ENCODE results near the gene PALM. TPM values are rescaled to one million over a fixed set of nuclear protein-coding genes. Genes with fewer than 3 reads are reported as not detected.
"Not testable (repeated sequence)": the region's sequence is repeated elsewhere in the genome, so short reads cannot be mapped to it uniquely, and the experiment has no call there.

PALM gene
- total RNA-seq, 2 experiments from 2014 or later: not detected

DNA sequence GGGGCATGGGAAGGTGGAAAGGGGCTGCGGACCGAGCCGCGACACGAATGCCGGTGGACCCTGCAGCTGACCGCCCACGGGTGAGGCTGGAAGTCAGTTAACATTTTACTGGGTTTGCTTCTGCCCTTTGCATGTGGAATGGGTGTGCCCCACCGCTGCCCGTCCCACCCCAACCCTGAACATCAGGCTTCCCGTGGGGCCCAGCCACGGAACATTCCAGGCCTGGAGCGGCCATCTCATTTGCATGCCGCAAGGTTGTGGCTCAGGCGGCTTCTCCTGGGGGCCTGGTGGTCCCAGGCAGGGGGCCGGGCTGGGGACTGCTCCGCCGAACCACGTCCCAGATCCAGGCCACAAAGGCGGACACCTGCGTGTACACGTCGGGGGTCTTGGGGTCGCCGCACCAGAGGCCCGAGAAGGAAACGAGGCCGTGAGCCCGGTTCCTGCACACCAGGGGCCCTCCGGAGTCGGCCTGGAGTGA is 23.2 kb upstream of the PALM start:
- H3K27ac Mint-ChIP-seq: no peak overlapping the region
- H3K9me3 Mint-ChIP-seq (ENCODE audit: low read depth): no peaks in the 10 kb centered on the region
- DNase-seq (no peak), ATAC-seq (no peak)
- CTCF ChIA-PET: no interaction called here
- H3K4me3 Mint-ChIP-seq: no peak overlapping the region
- no peaks in the 10 kb centered on the region for H3K36me3 Mint-ChIP-seq
- peaks cover 2% of the 10 kb centered on the region for H3K4me1 Mint-ChIP-seq
- H3K27me3 Mint-ChIP-seq: no peaks in the 10 kb centered on the region

DNA sequence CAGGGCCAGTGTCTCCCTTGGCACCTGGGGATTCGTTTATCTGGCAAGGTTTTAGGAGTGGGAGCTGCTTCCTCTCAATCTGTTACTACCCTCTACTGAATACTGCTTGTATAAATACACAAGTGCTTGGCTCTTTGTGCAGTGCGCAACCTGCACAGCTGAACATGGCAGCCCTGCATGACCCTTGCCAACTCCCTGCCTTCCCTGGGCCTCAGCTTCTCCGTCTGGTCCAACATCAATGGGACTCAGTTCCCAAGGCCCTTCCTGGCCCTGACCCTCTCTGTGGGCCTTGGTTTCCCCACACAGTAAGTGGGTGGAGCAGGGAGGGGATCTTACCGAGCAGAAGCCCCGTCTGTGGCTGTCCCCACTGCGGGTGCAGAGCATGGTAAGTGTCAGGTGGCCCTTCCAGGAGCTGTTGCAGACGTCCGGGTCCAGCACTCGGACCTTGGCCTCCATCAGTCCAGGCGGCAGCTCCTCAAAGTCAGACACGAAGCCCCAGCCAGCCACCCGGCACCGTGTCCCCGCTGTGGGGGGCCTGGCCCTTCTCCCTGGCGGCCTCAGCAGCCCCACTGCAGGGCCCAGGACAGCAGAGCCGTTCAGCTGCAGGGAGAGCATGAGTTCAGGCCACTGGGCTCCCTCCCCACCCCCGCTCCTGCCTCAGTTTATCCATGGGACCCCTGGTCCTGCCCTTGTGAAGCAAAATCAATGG is 22.0 kb upstream of the PALM start:
- H3K36me3 Mint-ChIP-seq: no peaks in the 10 kb centered on the region
- no peaks in the 10 kb centered on the region for H3K9me3 Mint-ChIP-seq (ENCODE audit: low read depth)
- H3K27me3 Mint-ChIP-seq: no peaks in the 10 kb centered on the region
- DNase-seq (no peak), ATAC-seq (no peak)
- no peak overlapping the region for H3K27ac Mint-ChIP-seq
- no peaks in the 10 kb centered on the region for H3K4me1 Mint-ChIP-seq
- CTCF ChIA-PET: interaction anchor here (1.0 kb wide), 1 partner anchor 115 kb away, joined by 3 read pairs; the partner anchor contains the start of gene BSG
- no peak overlapping the region for H3K4me3 Mint-ChIP-seq

DNA sequence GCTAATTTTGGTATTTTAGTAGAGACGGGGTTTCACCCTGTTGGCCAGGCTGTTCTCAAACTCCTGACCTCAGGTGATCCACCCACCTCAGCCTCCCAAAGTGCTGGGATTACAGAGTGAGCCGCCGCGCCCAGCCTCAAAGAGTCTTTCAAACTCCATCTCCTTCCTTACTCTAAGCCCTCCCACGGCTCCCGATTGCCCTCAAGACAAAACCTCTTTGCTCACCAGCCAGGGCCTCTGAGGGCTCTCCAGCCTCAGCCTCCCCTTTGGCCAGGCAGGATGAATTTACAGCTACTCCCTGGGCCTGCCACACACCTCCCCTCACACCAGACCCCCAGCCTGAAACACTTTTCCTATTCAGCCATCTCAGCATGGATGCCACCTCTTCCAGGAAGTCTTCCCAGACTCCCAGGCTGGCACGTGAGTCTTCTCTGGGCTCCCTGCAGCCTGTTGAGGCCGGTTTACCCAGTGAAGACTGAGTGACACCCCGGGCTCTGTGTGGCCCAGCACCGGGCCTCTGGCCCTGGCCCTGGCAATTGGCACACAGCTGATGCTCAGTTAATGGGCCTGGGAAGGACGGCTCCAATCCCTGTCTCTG is 21.1 kb upstream of the PALM start:
- Mint-ChIP-seq H3K27me3 (no peaks in the 10 kb centered on the region), H3K27ac (no peak overlapping the region), H3K9me3 (ENCODE audit: low read depth) (no peaks in the 10 kb centered on the region), H3K4me3 (no peak overlapping the region), H3K36me3 (no peaks in the 10 kb centered on the region), H3K4me1 (no peaks in the 10 kb centered on the region)
- no peak for DNase-seq
- CTCF ChIA-PET: interaction anchor here (0.6 kb wide), 1 partner anchor 186 kb away, joined by 3 read pairs; no protein-coding TSS in a partner anchor
- ATAC-seq: no peak

DNA sequence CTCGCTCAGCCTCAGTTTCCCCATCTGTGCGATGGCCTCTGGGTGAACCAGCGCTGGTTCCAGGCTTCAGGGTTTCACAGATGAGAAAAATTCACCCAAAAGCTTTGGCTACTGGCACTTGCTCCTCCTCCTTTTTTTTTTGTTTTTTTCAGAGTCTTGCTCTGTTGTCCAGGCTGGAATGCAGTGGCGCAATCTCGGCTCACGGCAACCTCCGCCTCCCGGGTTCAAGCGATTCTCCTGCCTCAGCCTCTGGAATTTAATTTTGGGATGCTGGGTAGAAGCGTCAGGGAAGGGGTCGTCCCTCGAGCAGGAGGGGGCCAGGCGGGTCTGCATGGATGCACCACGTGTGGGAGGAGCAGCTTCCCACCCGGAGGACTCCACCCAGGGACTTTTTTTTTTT is 20.5 kb upstream of the PALM start:
- DNase-seq (no peak), ATAC-seq (no peak)
- Mint-ChIP-seq H3K4me3 (no peak overlapping the region), H3K36me3 (no peaks in the 10 kb centered on the region), H3K27ac (no peak overlapping the region), H3K9me3 (ENCODE audit: low read depth) (no peaks in the 10 kb centered on the region), H3K4me1 (no peaks in the 10 kb centered on the region), H3K27me3 (no peaks in the 10 kb centered on the region)
- CTCF ChIA-PET: interaction anchor here (0.6 kb wide), 1 partner anchor 185 kb away, joined by 3 read pairs; no protein-coding TSS in a partner anchor

DNA sequence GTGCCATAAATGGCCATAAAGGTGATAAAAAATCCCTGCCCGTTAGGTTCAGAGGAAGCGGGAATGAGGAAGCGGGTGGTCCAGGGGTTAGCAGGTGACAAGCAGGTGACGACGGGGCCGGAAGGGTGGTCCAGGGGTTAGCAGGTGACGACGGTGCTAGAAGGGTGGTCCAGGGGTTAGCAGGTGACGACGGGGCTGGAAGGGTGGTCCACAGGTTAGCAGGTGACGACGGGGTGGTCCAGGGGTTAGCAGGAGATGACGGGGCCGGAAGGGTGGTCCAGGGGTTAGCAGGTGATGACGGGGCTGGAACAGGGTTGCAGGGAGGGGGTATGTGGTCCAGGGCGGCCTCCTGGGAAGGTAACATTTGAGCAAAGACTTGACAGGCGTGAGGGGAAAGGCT is 19.7 kb upstream of the PALM start:
- Mint-ChIP-seq H3K4me3 (no peak overlapping the region), H3K9me3 (ENCODE audit: low read depth) (no peaks in the 10 kb centered on the region), H3K27ac (no peak overlapping the region), H3K27me3 (no peaks in the 10 kb centered on the region), H3K4me1 (no peaks in the 10 kb centered on the region), H3K36me3 (no peaks in the 10 kb centered on the region)
- CTCF ChIA-PET: no interaction called here
- no peak for ATAC-seq
- no peak for DNase-seq

DNA sequence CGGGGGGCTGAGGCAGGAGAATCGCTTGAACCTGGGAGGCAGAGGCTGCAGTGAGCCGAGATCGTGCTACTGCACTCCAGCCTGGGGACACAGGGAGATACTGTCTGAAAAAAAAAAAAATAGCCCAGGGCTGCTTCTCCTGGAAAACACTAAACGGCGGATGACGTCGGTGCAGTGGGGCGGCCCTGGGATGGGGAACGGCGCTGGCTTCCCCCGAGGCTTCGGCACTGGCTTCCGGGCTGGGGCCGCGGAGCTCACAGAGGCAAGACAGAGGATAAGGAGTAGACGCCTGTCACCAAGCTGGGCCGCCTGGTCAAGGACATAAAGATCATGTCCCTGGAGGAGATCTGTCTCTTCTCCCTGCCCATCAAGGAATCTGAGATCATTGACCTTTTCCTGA is 18.5 kb upstream of the PALM start:
- peaks cover 3% of the 10 kb centered on the region for H3K4me1 Mint-ChIP-seq
- H3K9me3 Mint-ChIP-seq (ENCODE audit: low read depth): no peaks in the 10 kb centered on the region
- DNase-seq (no peak), ATAC-seq (no peak)
- no peak overlapping the region for H3K4me3 Mint-ChIP-seq
- no peak overlapping the region for H3K27ac Mint-ChIP-seq
- peaks cover 8% of the 10 kb centered on the region for H3K27me3 Mint-ChIP-seq
- CTCF ChIA-PET: no interaction called here
- no peaks in the 10 kb centered on the region for H3K36me3 Mint-ChIP-seq

DNA sequence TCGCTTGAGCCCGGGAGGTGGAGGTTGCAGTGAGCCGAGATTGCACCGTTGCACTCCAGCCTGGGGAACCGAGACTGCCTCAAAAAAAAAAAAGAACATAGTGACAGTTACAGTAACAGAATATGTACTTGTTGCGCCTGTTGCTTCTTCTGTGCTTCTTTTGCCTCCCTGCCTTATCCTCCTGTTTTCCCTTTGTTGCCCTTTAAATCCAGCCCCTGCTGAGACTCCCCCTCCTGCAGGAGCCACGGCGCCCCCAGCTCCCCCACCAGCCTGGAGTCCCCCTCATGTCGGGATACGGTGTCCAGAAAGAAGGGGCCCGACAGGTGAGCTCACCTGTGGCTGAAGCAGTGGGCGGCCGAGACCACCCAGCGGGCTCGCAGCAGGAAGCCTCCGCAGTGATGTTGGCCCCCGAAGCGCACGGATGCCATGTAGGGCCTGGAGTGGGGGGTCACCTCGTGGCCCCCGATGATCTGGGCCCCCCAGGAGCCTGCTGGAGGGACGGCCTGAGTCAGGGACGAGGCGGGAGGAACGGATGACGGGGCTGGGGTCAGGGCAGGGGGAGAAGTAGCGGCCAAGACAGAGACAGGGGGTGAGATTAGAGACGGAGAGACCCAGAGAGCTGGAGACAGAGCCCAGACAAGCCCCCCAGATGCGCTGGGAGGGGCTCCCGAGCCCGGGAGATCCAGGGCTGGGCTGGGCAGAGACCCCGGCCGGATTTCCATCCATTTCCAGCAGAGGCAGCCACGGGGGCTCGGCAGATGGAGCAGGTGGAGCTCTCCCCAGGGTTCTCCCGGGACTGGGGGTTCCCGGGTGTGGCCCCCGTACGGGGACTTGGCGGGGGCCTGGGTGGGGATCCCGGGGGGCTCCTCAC is 14.0 kb upstream of the PALM start:
- CTCF ChIA-PET: interaction anchor here (0.6 kb wide), 1 partner anchor 228 kb away, joined by 4 read pairs; no protein-coding TSS in a partner anchor
- Mint-ChIP-seq H3K27me3 (peaks cover 14% of the 10 kb centered on the region), H3K4me3 (no peak overlapping the region), H3K27ac (no peak overlapping the region), H3K36me3 (no peaks in the 10 kb centered on the region), H3K4me1 (peaks cover 9% of the 10 kb centered on the region), H3K9me3 (ENCODE audit: low read depth) (no peaks in the 10 kb centered on the region)
- DNase-seq (no peak), ATAC-seq (no peak)

DNA sequence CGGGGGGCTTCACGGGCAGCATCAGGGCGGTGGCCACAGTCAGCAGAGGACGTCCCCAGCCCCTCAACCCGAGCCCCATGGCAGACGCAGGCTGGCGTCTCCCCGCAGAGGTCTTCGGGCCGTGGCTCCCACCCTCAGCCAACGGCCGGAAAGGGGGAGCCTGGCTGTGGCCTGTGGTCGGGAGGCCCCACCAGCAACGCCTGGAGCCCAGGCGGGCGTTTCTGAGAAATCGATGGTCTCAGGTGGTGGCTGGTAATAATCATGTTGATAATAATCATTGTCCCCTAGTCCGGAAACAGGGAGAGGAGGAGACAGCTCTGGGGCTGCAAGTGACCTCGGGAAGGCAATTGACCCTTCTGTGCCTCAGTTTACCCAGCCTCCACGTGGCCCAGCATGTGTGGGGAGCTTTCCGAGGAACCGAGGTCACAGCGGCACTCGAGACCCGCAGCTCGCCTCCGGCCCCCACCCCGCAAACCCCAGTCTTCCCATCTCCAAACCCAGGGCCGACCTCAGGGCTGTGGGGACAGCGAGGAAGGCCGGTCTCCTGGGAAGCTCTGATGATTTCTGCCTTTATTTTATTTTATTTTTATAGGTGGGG is 13.3 kb upstream of the PALM start, which contains the start of gene PRSS57:
PRSS57 (minus strand) TSS at position 101 of the 598 bp plus-strand sequence; CDS start at position 79, 22 bp downstream.
- peaks cover 14% of the 10 kb centered on the region for H3K27me3 Mint-ChIP-seq
- H3K4me3 Mint-ChIP-seq: no peak within 1 kb of the TSS
- ATAC-seq (peak; percentile 30), DNase-seq (no peak)
- H3K27ac Mint-ChIP-seq: no peak within 1 kb of the TSS
- peaks cover 9% of the 10 kb centered on the region for H3K4me1 Mint-ChIP-seq
- no peaks in the 10 kb centered on the region for H3K9me3 Mint-ChIP-seq (ENCODE audit: low read depth)
- CTCF ChIA-PET: interaction anchor here (0.6 kb wide), 1 partner anchor 228 kb away, joined by 4 read pairs; no protein-coding TSS in a partner anchor
- H3K36me3 Mint-ChIP-seq: no peaks in the 10 kb centered on the region

DNA sequence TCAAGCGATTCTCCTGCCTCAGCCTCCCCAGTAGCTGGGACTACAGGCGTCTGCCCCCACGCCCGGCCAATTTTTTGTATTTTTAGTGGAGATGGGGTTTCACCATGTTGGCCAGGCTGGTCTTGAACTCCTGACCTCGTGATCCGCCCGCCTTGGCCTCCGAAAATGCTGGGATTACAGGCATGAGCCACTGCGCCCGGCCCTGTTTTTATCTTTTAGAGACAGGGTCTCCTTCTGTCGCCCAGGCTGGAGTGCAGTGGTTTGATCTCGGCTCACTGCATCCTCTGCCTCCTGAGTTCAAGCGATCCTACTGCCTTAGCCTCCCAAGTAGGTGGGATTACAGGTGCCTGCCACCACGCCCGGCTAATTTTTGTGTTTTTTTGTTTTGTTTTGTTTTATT is 10.2 kb upstream of the PALM start:
- H3K27ac Mint-ChIP-seq; CTCF ChIA-PET; H3K36me3 Mint-ChIP-seq; H3K9me3 Mint-ChIP-seq (ENCODE audit: low read depth); H3K4me3 Mint-ChIP-seq; ATAC-seq; DNase-seq: not testable (repeated sequence)
- H3K27me3 Mint-ChIP-seq: peaks cover 14% of the 10 kb centered on the region
- H3K4me1 Mint-ChIP-seq: peaks cover 11% of the 10 kb centered on the region

DNA sequence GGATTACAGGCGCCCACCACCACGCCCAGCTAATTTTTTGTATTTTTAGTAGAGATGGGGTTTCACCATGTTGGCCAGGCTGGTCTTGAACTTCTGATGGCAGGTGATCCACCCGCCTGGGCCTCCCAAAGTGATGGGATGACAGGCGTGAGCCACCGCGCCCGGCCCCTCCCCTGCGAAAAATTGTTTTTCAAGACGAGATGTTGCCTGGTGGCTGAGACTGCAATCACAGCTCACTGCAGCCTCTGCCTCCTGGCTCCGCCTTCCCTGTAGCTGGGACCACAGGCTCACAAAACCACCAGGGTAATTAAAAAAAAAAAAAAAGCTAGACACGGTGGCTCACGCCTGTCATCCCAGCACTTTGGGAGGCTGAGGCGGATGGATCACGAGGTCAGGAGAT is 8.8 kb upstream of the PALM start:
- H3K4me3 Mint-ChIP-seq; ATAC-seq; H3K9me3 Mint-ChIP-seq (ENCODE audit: low read depth); H3K36me3 Mint-ChIP-seq; H3K27ac Mint-ChIP-seq; DNase-seq; H3K27me3 Mint-ChIP-seq: not testable (repeated sequence)
- peaks cover 13% of the 10 kb centered on the region for H3K4me1 Mint-ChIP-seq
- CTCF ChIA-PET: interaction anchor here (1.1 to 1.5 kb wide), 2 partner anchors 34 to 115 kb away, joined by 3 read pairs; no protein-coding TSS in a partner anchor

DNA sequence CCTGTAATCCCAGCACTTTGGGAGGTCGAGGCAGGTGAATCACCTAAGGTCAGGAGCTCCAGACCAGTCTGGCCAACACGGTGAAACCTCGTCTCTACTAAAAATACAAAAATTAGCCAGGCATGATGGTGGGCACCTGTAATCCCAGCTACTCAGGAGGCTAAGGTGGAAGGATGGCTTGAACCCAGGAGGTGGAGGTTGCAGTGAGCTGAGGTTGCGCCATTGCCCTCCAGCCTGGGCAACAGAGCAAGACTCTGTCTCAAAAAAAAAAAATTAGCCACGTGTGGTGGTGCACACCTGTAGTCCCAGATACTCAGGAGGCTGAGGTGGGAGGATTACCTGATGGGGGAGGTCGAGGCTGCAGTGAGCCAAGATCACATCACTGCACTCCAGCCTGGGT is 5.9 kb upstream of the PALM start:
- CTCF ChIA-PET: interaction anchor here (0.6 to 1.3 kb wide), 3 partner anchors 22 to 118 kb away, joined by 3 to 4 read pairs (median 3); no protein-coding TSS in a partner anchor
- H3K9me3 Mint-ChIP-seq (ENCODE audit: low read depth); H3K27ac Mint-ChIP-seq; H3K36me3 Mint-ChIP-seq; ATAC-seq; DNase-seq; H3K4me1 Mint-ChIP-seq: not testable (repeated sequence)
- H3K27me3 Mint-ChIP-seq: peaks cover 11% of the 10 kb centered on the region
- H3K4me3 Mint-ChIP-seq: peak overlapping the region; percentile 5

DNA sequence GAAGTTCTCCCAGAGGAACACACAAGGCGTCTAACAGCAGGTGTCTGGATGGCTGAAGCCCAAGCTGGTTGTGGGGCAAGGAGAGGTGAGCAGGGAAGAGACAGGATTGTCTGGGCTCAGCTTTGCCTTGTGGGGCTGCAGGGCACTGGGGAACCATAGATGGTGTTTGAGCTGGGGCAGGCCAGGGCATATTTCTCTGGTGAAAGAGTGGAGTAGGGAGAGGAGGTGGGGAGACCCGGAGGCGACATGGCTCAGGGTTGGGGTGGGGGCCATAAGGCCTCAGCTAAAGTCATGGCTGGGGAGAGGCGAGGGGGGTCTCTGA is 5.4 kb upstream of the PALM start:
- CTCF ChIA-PET: interaction anchor here (0.6 to 1.3 kb wide), 5 partner anchors 23 to 119 kb away, joined by 3 to 4 read pairs (median 3); no protein-coding TSS in a partner anchor
- ATAC-seq (no peak), DNase-seq (no peak)
- H3K4me1 Mint-ChIP-seq: peaks cover 6% of the 10 kb centered on the region
- H3K27ac Mint-ChIP-seq: no peak overlapping the region
- no peaks in the 10 kb centered on the region for H3K9me3 Mint-ChIP-seq (ENCODE audit: low read depth)
- H3K27me3 Mint-ChIP-seq: peaks cover 15% of the 10 kb centered on the region
- peak overlapping the region; percentile 5 for H3K4me3 Mint-ChIP-seq
- no peaks in the 10 kb centered on the region for H3K36me3 Mint-ChIP-seq
